Measurements from ENCODE around the gene CERS1. TPM values are rescaled to one million over a fixed set of nuclear protein-coding genes. Genes with fewer than 3 reads are reported as not detected.

Gene CERS1
- total RNA-seq, 2 experiments from 2014 or later = not detected

DNA sequence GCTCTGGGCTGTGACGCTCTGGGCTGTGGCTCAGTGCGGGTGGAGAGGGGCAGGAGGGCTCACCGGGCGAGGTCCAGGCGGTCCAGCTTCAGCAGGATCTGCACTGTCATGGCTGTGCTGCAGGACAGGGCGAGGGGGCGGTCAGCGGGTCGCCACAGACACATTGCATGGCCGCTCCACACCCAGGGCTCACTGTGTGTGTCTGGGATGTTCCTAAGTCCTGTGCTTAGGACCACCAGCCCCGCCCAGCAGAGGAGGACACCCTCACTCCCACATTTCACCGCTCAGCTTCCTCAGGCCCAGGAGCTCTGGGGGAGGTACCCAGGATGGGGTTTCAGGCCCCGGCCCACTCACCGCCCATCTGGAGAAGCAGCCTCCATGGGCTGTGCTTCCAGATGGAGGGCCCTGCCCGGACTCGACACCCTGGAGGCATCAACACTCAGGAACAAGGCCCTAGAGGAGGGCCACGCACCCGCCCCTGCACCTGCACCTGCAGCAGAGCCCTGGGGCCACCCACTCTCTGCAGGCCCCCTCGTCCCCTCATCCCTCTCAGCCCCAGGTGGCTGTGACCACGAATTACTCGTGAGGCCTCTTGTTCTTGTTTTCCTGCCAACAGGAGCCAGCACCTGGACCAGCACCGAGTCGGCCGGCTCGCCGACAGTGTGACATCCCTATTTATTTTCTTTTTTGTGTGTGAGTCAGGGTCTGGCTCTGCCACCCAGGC, 9.7 kb upstream of the CERS1 start:
- POLR2A ChIA-PET = interaction anchor here (1.7 kb wide), 1 partner anchor 14 kb away, joined by 6 read pairs; the partner anchor contains the start of genes COPE and DDX49
- H3K27ac Mint-ChIP-seq = no peak overlapping the region

DNA sequence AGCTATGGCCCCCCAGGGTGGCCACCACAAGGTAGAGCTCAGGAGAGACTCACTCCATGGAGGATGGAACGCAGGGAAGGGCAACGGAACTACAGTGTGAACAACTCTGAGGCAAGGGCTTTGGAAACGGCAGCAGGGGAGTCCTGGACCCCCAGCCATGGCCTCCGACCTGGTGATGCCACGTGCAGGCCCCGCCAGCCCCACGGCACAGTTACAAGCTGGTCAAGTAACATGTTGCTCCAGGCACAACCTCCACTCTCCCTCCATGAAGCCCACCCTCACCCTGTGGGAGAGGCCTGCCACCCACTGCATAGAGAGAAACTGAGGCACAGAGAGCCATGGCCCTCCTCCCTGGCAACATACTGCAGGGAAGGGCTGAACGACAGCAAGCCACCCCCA, 9.1 kb upstream of the CERS1 start:
- H3K27me3 ChIP-seq (ENCODE audit: control insufficient read depth in 1 of 2, insufficient read depth in 2 of 2, low read length in 2 of 2) = no peaks in the 10 kb centered on the region
- DNase-seq (no peak), ATAC-seq (ENCODE audit: poor library complexity) (no peak)
- no peak overlapping the region for H3K27ac ChIP-seq (ENCODE audit: low read depth in 1 of 2, low read length in 2 of 2)
- no peaks in the 10 kb centered on the region for H3K4me1 ChIP-seq (ENCODE audit: insufficient read depth, low read length)
- intact Hi-C loops (cut with DNase I, micrococcal nuclease) = no loop called here
- peaks cover 37% of the 10 kb centered on the region for H3K36me3 Mint-ChIP-seq (ENCODE audit: low read depth)
- peaks cover 73% of the 10 kb centered on the region for H3K36me3 ChIP-seq (ENCODE audit: insufficient read depth, low read length)
- peaks cover 0 to 6% of the 10 kb centered on the region in 2 experiments for H3K9me3 ChIP-seq (ENCODE audit: control insufficient read depth in 1 of 2, insufficient read depth in 1 of 2, low read length in 2 of 2)
- CTCF ChIA-PET = no interaction called here
- POLR2A ChIA-PET = interaction anchor here (1.7 kb wide), 1 partner anchor 14 kb away, joined by 6 read pairs; the partner anchor contains the start of genes COPE and DDX49
- H3K4me3 ChIP-seq (ENCODE audit: low read length) = no peak overlapping the region
- H3K27me3 Mint-ChIP-seq = no peaks in the 10 kb centered on the region
- no peak overlapping the region for H3K27ac Mint-ChIP-seq
- TF ChIP-seq, protein P1, sequence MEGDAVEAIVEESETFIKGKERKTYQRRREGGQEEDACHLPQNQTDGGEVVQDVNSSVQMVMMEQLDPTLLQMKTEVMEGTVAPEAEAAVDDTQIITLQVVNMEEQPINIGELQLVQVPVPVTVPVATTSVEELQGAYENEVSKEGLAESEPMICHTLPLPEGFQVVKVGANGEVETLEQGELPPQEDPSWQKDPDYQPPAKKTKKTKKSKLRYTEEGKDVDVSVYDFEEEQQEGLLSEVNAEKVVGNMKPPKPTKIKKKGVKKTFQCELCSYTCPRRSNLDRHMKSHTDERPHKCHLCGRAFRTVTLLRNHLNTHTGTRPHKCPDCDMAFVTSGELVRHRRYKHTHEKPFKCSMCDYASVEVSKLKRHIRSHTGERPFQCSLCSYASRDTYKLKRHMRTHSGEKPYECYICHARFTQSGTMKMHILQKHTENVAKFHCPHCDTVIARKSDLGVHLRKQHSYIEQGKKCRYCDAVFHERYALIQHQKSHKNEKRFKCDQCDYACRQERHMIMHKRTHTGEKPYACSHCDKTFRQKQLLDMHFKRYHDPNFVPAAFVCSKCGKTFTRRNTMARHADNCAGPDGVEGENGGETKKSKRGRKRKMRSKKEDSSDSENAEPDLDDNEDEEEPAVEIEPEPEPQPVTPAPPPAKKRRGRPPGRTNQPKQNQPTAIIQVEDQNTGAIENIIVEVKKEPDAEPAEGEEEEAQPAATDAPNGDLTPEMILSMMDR (IDR thresholded peaks at IDR 0.05) = no peak
- H3K4me1 Mint-ChIP-seq (ENCODE audit: low read depth) = no peaks in the 10 kb centered on the region
- peak overlapping the region; percentile 54 for H3K4me3 Mint-ChIP-seq
- no peaks in the 10 kb centered on the region for H3K9me3 Mint-ChIP-seq

More for the DNA sequence above, 9.7 kb upstream of the CERS1 start:
- Mint-ChIP-seq H3K4me1 (ENCODE audit: low read depth) (no peaks in the 10 kb centered on the region), H3K4me3 (peak overlapping the region; percentile 11), H3K36me3 (ENCODE audit: low read depth) (peaks cover 34% of the 10 kb centered on the region), H3K9me3 (no peaks in the 10 kb centered on the region), H3K27me3 (no peaks in the 10 kb centered on the region)
- no peak overlapping the region for H3K4me3 ChIP-seq (ENCODE audit: low read length)
- H3K4me1 ChIP-seq (ENCODE audit: insufficient read depth, low read length) = no peaks in the 10 kb centered on the region
- H3K36me3 ChIP-seq (ENCODE audit: insufficient read depth, low read length) = peaks cover 73% of the 10 kb centered on the region
- no peak overlapping the region for H3K27ac ChIP-seq (ENCODE audit: low read depth in 1 of 2, low read length in 2 of 2)
- DNase-seq = no peak
- peaks cover 0 to 6% of the 10 kb centered on the region in 2 experiments for H3K9me3 ChIP-seq (ENCODE audit: control insufficient read depth in 1 of 2, insufficient read depth in 1 of 2, low read length in 2 of 2)
- intact Hi-C loops (cut with DNase I, micrococcal nuclease) = no loop called here
- ATAC-seq (ENCODE audit: poor library complexity) = no peak
- H3K27me3 ChIP-seq (ENCODE audit: control insufficient read depth in 1 of 2, insufficient read depth in 2 of 2, low read length in 2 of 2) = no peaks in the 10 kb centered on the region
- CTCF ChIA-PET = no interaction called here
- TF ChIP-seq, protein P1 (IDR thresholded peaks at IDR 0.05) = no peak

DNA sequence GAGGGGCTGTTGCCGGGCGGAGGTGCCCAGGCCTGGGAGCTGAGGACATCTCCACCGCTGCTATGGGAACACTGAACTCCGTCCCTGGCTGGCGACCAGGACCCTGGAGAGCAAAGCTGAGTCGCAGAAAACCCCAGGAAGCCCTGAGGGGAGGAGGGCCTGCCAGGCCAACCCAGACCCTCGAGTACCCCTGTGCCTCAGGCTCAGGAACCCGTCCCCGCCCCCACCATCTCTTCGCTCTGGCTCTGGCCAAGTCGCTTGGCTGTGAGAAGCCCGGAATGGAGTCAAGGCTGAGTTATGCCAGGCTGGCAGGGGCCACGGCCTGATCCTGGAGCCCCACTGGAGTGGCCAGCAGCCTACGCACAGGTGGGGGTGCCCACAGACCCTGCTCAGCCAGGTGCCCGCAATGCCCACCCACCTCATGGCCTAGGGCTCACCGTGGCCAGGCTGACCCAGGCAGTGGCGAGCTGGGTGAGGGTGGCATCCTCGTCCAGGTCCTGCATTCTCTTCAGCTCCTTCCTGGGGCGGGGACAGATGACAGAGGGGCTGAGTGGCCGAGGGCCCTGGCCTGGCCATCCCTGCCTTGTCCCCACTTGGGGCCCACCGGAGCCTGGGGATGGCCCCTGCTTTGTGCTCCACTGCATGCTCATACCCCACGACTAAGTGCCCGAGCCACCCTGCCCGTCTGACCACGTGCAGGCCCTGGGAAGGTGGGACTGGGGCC, 8.5 kb upstream of the CERS1 start:
- intact Hi-C loops (cut with DNase I, micrococcal nuclease) = no loop called here
- Histone ChIP-seq H3K36me3 (ENCODE audit: insufficient read depth, low read length) (peaks cover 74% of the 10 kb centered on the region), H3K4me3 (ENCODE audit: low read length) (no peak overlapping the region), H3K27me3 (ENCODE audit: control insufficient read depth in 1 of 2, insufficient read depth in 2 of 2, low read length in 2 of 2) (no peaks in the 10 kb centered on the region), H3K27ac (ENCODE audit: low read depth in 1 of 2, low read length in 2 of 2) (no peak overlapping the region), H3K9me3 (ENCODE audit: control insufficient read depth in 1 of 2, insufficient read depth in 1 of 2, low read length in 2 of 2) (peaks cover 0 to 6% of the 10 kb centered on the region in 2 experiments), H3K4me1 (ENCODE audit: insufficient read depth, low read length) (no peaks in the 10 kb centered on the region)
- ATAC-seq (ENCODE audit: poor library complexity) = no peak
- peaks cover 36% of the 10 kb centered on the region for H3K36me3 Mint-ChIP-seq (ENCODE audit: low read depth)
- ChIA-PET POLR2A (no interaction called here), CTCF (no interaction called here)
- H3K4me1 Mint-ChIP-seq (ENCODE audit: low read depth) = no peaks in the 10 kb centered on the region
- H3K27me3 Mint-ChIP-seq = no peaks in the 10 kb centered on the region
- no peaks in the 10 kb centered on the region for H3K9me3 Mint-ChIP-seq
- H3K4me3 Mint-ChIP-seq = no peak overlapping the region
- H3K27ac Mint-ChIP-seq = no peak overlapping the region
- TF ChIP-seq, protein P1 (IDR thresholded peaks at IDR 0.05) = no peak
- DNase-seq = no peak

All from CD4-positive, alpha-beta T cell (primary cell).